ENCODE data around the gene MAP4K5. TPM values are rescaled to one million over a fixed set of nuclear protein-coding genes. Genes with fewer than 3 reads are reported as not detected.

Gene MAP4K5
- total RNA-seq, 1 experiment from 2014 or later = 34.3 TPM

DNA sequence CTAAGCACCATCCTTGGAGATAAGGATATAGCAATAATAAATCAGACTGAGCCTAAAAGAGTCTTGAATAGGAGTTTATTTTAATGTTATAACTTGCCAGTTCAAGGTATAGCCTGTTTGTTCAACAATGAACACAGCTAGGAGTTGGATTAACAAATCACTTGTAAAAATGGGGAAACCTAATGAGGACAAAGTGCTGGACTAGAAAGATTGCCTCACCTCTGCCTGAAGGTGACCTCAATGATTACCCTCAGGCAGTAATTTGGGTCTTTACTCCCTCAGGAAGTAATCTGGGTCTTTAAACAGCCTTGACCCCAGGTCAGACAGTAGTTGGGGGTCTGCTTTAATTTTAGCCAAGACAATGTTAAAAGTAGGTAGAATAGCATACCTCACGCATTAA lies 100.2 kb downstream of the MAP4K5 start:
- DNase-seq (ENCODE audit: low read depth, low spot score) = no peak
- in situ Hi-C loops (cut with HindIII; ENCODE audit: low pct_unique_long_range_greater_than_20kb, low sequenced_read_pairs) = no loop called here

DNA sequence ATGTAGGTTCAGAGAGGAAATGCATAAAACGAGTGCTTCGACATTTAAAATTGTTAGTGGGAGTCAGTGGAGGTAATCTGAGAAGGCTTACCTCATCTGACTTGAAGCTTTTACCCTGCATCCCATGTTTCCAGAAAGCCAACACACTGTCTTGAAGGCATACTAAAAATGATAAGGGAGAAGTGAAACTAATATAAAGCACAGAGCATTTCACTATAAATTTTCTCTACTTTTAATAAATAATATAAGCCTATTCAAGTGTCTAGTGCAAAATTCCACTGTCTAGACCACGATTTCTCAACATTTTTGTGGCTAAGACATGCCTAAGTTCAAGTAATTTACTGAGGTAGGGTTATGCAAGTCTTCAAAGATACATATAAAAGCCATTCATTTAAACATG lies 106.6 kb downstream of the MAP4K5 start:
- in situ Hi-C loops (cut with HindIII; ENCODE audit: low pct_unique_long_range_greater_than_20kb, low sequenced_read_pairs) = no loop called here
- DNase-seq (ENCODE audit: low read depth, low spot score) = no peak

DNA sequence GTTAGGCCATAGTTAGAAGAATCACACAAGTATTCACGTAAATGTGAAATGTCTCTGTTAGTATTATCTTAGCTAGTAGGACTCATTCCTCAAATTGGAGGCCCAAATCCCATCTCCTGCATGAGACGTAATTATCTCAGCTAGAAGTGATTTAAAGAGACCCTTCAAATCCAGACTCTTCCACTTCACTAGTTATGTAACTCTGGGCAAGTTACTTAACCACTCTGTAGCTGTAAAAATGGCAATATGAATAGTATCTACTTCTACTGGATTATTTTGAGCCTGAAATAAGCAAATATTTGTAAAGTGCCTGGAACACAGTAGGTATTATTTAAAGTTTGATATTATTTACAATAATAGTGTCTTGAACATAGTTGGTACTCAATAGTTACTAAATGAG lies 107.3 kb downstream of the MAP4K5 start:
- in situ Hi-C loops (cut with HindIII; ENCODE audit: low pct_unique_long_range_greater_than_20kb, low sequenced_read_pairs) = no loop called here
- DNase-seq (ENCODE audit: low read depth, low spot score) = no peak

DNA sequence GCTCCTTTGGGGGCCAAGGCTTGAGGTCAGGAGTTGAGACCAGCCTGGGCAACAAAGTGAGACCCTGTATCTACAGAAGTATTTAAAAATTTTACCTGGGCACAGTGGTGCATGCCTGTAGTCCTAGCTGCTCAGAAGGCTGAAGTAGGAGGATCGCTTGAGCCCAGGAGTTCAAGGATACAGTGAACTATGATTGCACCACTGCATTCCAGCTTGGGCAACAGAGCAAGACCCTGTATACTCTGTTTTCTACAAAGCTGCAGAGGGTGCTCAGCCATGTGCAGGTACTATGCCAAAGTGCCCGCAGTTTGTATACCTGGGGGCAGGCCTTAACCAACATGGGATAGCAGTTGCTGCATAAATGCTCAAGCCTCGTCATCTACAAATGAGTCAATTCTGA lies 108.8 kb downstream of the MAP4K5 start:
- no peak for DNase-seq (ENCODE audit: low read depth, low spot score)
- in situ Hi-C loops (cut with HindIII; ENCODE audit: low pct_unique_long_range_greater_than_20kb, low sequenced_read_pairs) = no loop called here

DNA sequence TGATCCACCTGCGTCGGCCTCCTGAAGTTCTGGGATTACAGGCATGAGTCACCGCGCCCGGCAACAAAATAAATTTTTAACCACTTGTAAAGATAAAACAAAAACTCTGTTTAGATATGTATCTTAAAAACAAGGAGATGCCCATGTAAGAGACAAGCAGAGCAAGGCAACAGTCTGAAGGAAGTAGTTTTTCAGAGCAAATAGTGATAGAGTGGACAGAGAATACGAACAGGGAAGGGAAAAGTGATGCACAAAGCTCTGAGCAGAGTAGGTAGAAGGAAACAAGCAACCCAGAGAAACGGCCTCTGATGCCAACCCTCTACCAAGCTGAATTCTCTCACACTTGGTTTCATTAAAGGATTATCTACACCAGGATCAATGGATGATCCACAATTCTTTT lies 110.9 kb downstream of the MAP4K5 start:
- no peak for DNase-seq (ENCODE audit: low read depth, low spot score)
- in situ Hi-C loops (cut with HindIII; ENCODE audit: low pct_unique_long_range_greater_than_20kb, low sequenced_read_pairs) = no loop called here

DNA sequence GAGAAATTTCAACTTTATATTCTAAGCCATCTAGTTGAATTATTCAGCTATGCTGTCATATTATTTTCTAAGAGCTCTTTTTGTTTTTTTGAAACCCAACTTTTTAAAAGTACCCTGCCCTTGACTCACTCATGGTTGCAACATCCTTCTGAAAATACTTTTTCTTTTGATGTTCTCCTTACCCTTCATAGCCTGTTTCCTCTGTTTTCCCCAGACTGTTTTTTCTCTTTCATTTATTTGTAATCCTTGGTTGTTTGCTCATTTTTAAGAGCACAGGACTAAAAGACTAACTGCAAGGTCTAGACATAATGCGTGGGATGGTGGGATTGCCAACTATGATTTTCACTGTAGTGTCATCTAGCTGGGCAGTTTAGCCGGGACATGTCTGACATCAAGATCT lies 114.5 kb downstream of the MAP4K5 start:
- in situ Hi-C loops (cut with HindIII; ENCODE audit: low pct_unique_long_range_greater_than_20kb, low sequenced_read_pairs) = no loop called here

DNA sequence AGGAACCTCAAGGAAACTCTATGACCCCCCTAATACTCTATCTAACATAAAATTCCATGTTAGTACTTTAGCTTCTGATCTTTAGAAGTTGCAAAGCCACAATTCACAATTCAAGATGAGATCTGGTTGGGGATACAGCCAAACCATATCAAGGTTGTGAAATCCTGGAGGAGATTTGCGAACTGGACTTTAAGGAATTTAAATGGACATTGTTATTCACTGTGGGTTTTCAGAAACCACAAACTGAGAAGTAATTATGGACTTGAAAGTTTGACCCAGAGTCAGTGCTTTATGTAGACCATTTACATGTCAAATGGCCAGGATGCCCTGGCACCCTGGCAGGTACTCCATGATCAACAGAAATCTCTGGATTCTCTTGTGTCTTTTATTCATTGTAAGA lies 121.4 kb downstream of the MAP4K5 start:
- in situ Hi-C loops (cut with HindIII; ENCODE audit: low pct_unique_long_range_greater_than_20kb, low sequenced_read_pairs) = no loop called here
- DNase-seq (ENCODE audit: low read depth, low spot score) = no peak

More for the DNA sequence above, 114.5 kb downstream of the MAP4K5 start:
- no peak for DNase-seq (ENCODE audit: low read depth, low spot score)

DNA sequence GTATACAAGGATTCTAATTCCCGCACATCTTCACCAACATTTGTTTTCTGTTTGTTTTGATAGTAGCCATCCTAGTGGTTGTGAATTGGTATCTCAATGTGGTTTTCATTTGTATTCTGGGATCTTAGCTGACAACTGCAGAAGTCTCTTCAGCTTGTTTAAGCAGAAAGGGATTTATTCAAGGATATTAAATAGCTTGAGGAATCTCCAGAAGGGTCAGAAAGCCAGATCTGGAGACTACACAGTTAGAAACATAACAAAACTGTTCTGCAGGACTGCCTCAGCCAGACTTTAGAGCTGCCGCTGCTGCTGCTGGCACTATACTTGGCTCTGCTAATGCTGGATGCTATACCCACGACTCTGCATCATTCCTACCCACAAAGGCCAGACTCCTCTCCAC lies 122.3 kb downstream of the MAP4K5 start:
- DNase-seq (ENCODE audit: low read depth, low spot score) = no peak
- in situ Hi-C loops (cut with HindIII; ENCODE audit: low pct_unique_long_range_greater_than_20kb, low sequenced_read_pairs) = no loop called here

DNA sequence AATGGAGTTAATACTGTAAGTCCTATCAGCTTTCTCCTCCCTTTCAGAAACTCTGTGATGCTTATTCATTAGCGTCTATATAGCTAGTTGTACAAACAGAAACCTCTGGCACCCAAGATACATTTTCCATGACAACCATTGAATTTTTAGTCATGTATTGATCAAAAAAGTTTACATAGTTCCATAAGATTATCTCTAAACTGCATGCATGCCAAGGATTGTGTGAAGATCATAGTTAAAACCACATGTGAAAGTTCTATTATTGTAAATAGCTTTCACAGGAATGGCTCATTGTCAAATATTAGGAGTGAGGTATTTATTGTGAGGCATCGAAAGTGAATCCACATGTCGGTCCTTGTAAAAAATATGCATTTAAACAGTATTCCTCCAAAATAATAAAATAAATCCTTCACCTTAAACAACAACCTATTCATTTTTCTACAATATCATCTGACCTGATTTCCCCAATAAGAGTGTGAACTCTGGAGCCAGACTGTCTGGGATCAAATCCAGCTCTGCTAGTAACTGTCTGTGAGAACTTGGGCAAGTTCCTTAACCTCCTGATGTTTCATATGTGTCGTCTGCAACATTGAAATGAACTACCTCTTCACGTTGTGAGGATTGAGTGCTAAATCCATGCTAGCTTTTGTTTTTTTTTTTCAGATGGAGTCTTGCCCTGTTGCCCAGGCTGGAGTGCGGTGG lies 125.1 kb downstream of the MAP4K5 start:
- DNase-seq (ENCODE audit: low read depth, low spot score) = no peak
- in situ Hi-C loops (cut with HindIII; ENCODE audit: low pct_unique_long_range_greater_than_20kb, low sequenced_read_pairs) = no loop called here

DNA sequence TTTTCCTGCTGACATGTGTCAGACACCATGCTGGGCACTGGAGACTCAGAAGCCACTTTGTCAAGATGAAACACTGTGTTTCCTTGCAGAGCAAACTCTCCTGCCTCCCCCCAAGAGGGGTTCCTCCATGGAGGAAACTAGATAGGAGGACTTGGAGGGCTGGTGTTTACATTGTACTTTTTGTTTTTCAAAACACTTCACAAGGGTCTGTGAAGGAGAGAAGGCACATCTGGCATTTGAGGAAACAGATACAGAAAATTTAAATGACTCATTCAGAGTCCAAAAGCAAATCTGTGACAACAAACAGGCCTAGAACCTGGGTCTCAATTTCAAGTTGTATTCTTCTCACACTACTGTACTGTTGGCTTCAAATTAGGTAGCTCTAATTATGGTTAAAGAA lies 128.9 kb downstream of the MAP4K5 start:
- DNase-seq (ENCODE audit: low read depth, low spot score) = no peak
- in situ Hi-C loops (cut with HindIII; ENCODE audit: low pct_unique_long_range_greater_than_20kb, low sequenced_read_pairs) = no loop called here

DNA sequence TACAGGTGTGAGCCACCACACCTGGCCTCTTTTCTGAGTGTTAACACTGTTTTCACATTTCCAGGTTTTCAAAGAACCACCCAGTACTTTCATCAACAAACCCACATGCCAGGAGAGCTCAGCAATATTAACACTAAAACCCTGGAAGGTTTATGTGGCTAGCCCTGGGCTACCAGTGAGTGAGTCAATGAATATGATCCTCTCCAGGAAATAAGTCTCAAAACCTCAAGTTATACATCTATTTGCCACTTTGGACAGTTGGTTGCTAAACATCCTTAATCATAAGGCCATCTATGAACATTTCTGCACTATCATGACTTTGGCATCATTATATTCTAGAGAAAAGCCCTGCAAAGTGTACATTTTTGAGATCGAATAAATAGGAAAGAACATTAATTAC lies 129.4 kb downstream of the MAP4K5 start:
- DNase-seq (ENCODE audit: low read depth, low spot score) = no peak
- in situ Hi-C loops (cut with HindIII; ENCODE audit: low pct_unique_long_range_greater_than_20kb, low sequenced_read_pairs) = no loop called here

DNA sequence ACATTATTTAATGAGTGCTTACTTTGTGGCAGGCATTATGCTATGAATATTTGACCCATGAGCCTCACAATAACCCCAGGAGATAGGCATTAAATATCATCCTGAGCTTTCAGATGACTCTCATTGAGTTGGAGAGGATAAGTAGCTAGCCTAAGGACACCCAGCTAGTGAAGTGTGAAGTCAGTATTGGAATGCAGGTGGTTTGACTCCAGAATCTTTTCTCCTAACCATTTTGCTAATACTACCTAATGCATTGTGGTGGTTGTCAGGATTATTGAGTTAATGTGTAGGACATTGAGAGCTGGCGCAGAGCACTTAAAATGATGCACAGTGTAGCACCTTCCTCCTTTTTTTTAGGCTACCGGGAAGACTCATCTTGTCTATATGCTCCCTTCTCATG lies 131.9 kb downstream of the MAP4K5 start:
- no peak for DNase-seq (ENCODE audit: low read depth, low spot score)
- in situ Hi-C loops (cut with HindIII; ENCODE audit: low pct_unique_long_range_greater_than_20kb, low sequenced_read_pairs) = no loop called here

DNA sequence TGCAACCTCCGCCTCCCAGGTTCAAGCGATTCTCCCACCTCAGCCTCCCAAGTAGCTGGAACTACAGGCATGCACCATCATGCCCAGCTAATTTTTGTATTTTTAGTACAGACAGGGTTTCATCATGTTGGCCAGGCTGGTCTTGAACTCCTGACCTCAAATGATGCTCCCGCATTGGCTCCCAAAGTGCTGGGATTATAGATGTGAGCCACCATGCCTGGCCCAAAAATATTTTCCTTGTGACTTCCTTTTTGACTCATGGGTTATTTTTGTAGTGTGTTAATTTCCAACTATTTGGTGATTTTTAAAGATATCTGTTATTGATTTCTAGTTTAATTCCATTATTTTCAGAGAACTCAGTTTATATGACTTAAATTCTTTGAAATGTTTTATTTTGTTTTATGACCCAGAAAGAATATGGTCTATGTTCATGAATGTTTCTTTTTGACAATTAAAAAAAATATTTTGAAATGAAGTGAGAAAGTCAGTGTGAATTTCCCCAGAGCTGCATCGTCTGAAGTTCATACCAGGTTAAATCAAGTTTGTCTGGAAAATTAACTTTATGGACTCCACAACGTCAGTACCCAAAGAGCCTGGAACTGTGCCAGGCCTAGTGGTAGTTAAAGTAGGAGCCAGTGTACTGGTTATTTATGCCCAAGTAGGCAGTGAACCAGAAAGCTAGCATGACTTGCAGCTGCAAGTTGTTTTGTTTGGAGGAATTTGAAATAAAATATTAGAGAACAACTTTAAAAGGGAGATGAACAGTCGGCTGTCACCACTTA lies 132.9 kb downstream of the MAP4K5 start:
- in situ Hi-C loops (cut with HindIII; ENCODE audit: low pct_unique_long_range_greater_than_20kb, low sequenced_read_pairs) = no loop called here
- DNase-seq (ENCODE audit: low read depth, low spot score) = peak; percentile 17

DNA sequence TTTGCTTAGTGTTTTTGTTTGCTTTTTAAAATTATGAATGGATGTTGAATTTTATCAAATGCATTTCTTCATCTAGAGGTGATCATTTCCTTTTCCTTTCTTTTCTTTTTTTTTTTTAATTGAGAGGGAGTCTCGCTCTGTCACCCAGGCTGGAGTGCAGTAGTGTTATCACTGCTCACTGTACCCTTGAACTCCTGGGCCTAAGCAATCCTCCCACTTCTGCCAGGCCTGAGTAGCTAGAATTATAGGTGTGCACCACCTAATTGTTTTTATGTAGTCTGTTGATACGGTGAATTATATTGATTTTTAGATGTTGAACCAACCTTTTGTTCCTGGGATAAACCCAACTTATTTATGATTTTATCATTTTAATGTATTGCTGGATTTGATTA lies 134.2 kb downstream of the MAP4K5 start:
- in situ Hi-C loops (cut with HindIII; ENCODE audit: low pct_unique_long_range_greater_than_20kb, low sequenced_read_pairs) = no loop called here
- no peak for DNase-seq (ENCODE audit: low read depth, low spot score)

DNA sequence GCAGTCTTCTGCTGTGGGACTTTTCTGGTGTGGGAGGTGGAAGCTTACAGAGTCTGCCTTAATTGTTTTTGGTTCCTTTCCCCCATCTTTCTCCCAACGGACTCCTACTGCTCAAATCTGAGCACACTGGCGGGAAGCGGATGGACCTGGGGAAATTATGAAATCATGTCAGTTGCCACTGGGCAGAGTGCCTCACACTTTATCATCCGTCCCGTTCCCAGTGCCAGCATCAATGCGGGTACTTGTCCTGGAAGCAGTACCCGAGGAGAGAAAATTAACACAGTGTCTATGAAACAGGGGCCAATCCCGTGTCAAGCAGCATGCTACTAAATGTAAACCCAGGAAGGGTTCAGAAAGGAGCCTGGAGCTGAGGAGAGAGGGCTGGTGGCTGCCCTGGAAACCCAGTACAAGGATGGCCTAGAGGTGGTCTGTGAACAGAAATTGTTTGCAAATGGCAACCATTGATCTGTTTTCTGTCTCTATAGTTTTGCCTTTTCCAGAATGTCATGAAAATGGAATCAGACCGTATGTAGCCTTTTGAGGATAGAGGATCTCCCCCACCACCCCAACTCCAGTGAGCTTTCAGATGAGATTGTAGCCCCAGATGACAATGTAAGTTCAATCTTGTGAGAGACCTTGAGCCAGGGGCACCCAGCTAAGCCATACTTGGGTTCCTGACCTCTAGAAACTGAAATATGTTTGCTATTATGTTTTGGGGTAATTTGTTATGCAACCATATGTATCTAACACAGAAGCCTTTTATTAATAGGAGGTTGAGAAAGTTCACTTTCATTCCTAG lies 134.8 kb downstream of the MAP4K5 start:
- peak; percentile 31 for DNase-seq (ENCODE audit: low read depth, low spot score)
- in situ Hi-C loops (cut with HindIII; ENCODE audit: low pct_unique_long_range_greater_than_20kb, low sequenced_read_pairs) = no loop called here

DNA sequence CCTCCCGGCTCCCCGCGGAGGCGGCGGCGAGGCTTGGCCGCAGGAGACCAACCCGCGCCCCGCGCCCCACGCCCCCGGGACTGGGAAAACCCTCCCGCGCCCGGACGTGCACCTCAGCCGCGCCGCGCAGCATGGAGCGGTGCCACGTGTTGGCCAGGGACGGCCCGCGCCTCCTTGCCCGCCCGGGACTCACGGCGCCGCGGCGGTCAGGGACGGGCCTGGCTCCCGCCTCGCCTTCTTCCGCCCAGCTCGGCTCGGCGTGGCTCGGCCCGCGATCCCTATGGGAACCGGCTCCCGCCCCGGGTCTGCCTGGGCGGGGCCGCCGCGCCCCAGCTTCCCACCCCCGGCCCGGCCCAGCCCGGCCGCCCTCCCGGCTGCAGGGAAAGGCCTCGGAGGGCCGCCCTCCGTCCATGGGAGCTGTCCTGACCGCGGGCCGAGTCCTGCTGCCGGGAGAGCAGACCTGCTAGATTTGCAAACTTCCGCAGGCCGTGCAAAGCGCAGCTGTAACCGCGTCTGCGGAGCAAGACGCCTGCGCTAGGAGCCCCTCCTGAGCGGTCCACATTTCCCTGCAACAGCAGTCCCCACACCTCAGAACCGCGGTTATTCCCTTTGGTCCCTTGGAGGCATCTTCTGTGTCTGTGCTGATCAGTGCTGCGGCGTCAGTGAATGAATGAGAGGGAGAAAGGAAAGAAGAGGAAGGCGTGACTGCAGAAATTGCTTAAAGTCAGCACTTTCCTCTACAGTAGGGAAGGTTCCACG lies 135.6 kb downstream of the MAP4K5 start, which contains the start of gene CDKL1:
Gene CDKL1 (minus strand): TSS at position 251 of the 759 bp plus-strand sequence. CDS start 1,013 bp downstream, outside the sequence.
- peak; percentile 53 for DNase-seq (ENCODE audit: low read depth, low spot score)

DNA sequence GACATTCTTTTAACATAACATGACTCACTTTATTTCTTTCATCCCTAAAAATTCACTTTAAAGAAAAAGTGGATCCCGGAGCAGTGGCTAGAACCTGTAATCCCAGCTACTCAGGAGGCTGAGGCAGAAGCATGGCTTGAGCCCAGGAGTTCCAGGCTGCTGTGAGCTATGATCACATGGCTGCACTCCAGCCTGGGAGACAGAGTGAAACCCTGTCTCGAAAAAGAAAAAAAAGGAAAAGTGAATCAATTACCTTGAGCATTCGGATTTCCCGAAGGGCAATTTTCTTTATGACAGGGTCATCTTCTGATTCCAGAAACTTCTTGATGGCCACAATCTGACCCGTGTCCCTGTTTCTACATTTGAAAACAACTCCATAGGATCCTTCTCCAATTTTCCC lies 136.9 kb downstream of the MAP4K5 start:
- in situ Hi-C loops (cut with HindIII; ENCODE audit: low pct_unique_long_range_greater_than_20kb, low sequenced_read_pairs) = no loop called here
- DNase-seq (ENCODE audit: low read depth, low spot score) = no peak

More for the DNA sequence above, 135.6 kb downstream of the MAP4K5 start, which contains the start of gene CDKL1:
- in situ Hi-C loops (cut with HindIII; ENCODE audit: low pct_unique_long_range_greater_than_20kb, low sequenced_read_pairs) = no loop called here

DNA sequence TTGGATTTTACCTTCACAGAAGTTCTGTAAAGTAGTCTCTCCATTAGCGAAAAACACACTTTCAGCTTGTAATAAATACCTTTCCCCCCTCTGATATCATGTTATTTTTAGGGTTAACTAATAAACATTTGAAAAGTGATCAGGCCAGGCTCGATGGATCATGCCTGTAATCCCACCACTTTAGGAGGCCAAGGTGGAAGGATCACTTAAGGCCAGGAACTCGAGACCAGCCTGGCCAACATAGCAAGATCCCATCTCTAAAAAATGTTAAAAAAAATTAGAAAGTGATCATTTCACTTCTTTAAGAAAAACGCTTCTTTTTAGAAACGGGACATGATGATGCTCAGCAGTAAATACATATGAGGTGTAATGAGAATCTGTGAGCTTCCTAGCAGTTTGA lies 137.7 kb downstream of the MAP4K5 start:
- DNase-seq (ENCODE audit: low read depth, low spot score) = no peak
- in situ Hi-C loops (cut with HindIII; ENCODE audit: low pct_unique_long_range_greater_than_20kb, low sequenced_read_pairs) = no loop called here
